Left colon (tissue), 2 donors: ENCODE data around the gene MROH7. TPM values are rescaled to one million over a fixed set of nuclear protein-coding genes. Genes with fewer than 3 reads are reported as not detected.
A peak's percentile ranks its signal among the peaks of the same experiment; 100 is the strongest.

ENCODE experiments used
- ATAC-seq: fragments of 200-7000 bp; cut with Tn5 transposase; one replicate; pipeline ENCODE4 v1.9.1; 2020; ENCODE audit warnings: mild to moderate bottlenecking, moderate library complexity
- DNase-seq, 2 donors: peaks; one replicate each; pipeline ENCODE4 v3.0.0-alpha.2; 2020
- intact Hi-C, 2 donors: fragments of 100-400 bp; cut with DNase I in 1 of 2; cut with micrococcal nuclease in 1 of 2; formaldehyde crosslinking; loops; one replicate each; pipeline versions ENCODE4 v1.11.2 to v1.14.0; 2022; cut with DNase I, micrococcal nuclease
- total RNA-seq, 2 donors: library from RNA; stranded (reverse); fragmentation: NEBNext Ultra II Directional; extraction: Animal tissue kit (Norgen Biotek cat#: 25700); gene quantifications; one replicate each; pipeline ENCODE4 v1.2.1, GENCODE V29; 2021
- donor health status: DM: no; HTN: no; CAD: no.
- donor health status: DM: yes; HTN: yes; CAD: no.

MROH7 gene
- total RNA-seq, 2 donors from 2014 or later = 11.8 to 14.2 TPM

DNA sequence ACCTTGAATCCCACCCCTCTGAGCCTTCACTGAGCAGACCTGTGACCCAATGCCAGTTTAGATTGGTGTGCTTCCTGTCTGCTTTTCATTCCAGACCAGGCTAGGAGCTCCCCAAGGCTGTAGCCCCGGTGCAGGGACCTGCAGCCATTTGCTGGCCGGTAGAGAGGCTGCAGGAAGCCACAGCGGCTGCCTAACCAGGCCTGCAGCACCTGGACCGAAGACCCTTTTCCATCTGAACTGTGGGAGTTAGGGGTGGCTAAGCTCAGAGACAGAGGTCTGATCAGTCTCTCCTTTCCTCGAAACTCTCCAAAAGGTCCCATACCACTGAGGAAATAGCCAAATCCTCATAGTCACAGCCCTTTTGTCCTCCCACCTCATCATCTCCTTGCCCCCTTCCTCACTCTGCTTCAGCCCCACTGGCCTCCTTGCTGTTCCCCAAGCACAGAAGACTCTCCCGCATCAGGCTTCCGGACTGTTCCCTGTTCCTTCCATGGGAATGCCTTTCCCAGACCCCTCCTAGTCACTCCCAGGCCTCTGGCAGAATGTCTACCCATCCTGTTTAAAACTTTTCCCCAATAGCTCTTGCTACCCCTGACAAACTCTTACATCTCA lies 73.4 kb downstream of the MROH7 start:
- DNase-seq (no peak), ATAC-seq (no peak)
- intact Hi-C loops = no loop called here

- peak; percentile 98 for ATAC-seq
These were observed 74.1 kb downstream of the MROH7 start, which contains the start of gene TTC4 for GRCh38 chr1:54715493-54716298. TSS of gene TTC4 (plus strand) at chr1:54715861. CDS start at chr1:54715909, 48 bp downstream.

DNA sequence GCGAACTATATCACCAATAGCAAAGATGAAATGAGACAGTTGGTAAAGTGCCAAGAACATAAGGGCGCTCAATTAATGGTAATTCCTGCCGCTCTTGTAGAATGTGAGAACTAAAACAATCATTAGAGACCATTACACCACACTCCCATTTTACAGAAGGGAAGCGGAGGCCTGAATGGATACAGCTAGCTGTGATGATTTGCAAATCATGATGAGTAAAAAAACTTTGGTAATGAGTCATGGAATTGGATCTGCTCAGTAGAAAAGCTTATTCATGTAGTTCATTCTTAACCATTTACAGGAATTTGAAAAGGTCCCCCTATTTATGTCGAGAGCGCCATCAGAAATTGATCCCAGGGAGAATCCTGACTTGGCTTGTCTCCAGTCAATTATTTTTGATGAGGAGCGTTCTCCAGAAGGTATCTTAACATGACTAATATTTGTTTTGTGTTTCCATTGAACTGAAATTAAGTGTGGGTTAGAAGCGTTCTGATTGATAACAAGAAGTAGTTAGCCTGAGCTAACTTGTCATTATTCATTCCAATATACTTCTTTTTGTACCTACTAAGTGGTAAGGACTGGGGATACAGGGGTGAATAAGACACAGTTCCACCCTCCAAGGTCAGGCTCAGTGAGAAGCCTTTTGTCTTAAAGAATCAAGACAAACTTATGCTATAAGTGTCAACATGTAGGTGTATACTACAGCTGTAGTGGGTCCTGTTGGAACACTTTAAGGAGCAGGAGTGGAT lies 74.9 kb downstream of the MROH7 start:
- no peak for ATAC-seq
- no peak for DNase-seq
- intact Hi-C loops = no loop called here

More at GRCh38 chr1:54715493-54716298, 74.1 kb downstream of the MROH7 start, which contains the start of gene TTC4:
- intact Hi-C loops = no loop called here
- peak; percentile 65 to 88 for DNase-seq

GRCh38 chr1:54721719-54722118 lies 80.1 kb downstream of the MROH7 start:
- intact Hi-C loops = no loop called here
- DNase-seq (no peak), ATAC-seq (no peak)

DNA sequence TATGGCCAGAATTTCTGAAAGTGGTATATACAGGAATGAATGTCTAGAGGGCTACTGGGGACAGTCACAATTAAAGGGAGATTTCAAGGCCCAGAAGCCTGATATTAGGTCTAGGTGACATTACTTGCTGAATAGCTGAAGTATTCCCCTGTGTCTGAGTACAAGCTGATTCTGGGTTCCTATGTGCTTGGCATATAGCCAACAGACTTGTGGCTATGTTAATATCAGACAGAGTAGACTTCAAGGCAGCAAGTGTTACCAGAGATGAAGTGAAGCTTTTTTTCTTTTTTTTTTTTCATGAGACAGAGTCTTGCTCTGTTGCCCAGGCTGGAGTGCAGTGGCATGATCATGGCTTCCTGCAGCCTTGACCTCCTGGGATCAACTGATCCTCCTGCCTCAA lies 82.4 kb downstream of the MROH7 start:
- ATAC-seq (no peak), DNase-seq (no peak)
- intact Hi-C loops = no loop called here

DNA sequence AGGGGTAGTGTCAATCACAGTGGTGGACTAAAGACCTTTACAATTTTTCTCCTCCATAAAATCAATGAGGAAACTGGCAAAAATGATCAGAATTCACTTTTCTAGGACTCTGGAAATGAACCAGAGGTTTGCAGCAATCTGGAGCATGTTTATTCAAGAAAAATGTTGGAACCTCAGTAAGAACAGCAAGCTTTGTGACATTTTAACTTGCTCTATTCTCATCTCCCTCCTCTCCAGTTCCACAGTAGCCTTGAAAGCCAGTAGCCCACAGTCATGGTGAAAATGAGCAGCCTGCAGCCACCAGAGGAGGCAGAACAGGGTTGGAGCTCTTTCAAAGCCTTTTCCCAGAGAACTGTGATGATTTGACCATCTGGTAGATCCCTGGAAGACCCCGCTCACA lies 83.2 kb downstream of the MROH7 start:
- intact Hi-C loops = no loop called here
- ATAC-seq = no peak
- no peak for DNase-seq

DNA sequence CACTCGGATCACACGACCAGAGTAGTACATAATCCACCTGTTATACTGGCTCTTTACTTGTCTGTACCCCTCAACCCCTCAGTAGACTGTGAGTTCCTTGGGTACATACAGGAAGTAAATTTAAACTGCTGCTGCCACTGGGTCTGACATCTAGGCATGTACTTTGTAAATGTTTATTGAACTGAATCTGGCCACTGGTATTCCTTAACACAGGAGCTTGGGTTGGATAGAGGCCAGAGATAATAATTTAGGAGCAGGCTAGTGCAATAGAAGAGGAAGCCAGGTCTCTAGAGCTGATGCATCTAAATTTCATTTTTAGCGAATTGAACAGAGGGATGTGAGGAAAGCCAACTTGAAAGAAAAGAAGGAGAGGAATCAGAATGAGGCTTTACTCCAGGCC lies 86.4 kb downstream of the MROH7 start:
- DNase-seq (no peak), ATAC-seq (peak; percentile 53)
- intact Hi-C loops = no loop called here

GRCh38 chr1:54736685-54737084 lies 95.1 kb downstream of the MROH7 start:
- no peak for ATAC-seq

GRCh38 chr1:54738244-54738643 lies 96.7 kb downstream of the MROH7 start:
- ATAC-seq = no peak
- intact Hi-C loops = no loop called here
- DNase-seq = no peak

More at GRCh38 chr1:54736685-54737084, 95.1 kb downstream of the MROH7 start:
- intact Hi-C loops = no loop called here
- DNase-seq = no peak

DNA sequence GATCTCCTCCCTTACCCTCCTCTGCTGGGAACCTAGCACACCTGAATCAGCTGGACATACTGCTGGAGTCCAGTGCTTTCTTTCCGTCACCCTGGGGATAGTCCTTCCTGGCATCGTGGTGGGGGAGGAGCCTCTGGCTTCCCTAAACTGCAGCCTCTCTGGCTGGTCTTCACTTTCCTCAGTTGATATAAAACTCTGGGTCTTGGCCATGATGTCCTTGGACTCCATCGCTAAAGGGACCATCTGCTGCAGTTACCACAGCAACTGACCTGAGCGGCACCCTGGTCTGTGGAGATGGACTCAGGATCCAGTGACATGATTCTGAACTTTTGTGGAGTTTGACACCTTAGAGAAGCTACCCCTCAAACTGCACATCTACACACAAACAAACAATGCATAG lies 99.9 kb downstream of the MROH7 start:
- intact Hi-C loops = no loop called here
- DNase-seq (no peak), ATAC-seq (no peak)

DNA sequence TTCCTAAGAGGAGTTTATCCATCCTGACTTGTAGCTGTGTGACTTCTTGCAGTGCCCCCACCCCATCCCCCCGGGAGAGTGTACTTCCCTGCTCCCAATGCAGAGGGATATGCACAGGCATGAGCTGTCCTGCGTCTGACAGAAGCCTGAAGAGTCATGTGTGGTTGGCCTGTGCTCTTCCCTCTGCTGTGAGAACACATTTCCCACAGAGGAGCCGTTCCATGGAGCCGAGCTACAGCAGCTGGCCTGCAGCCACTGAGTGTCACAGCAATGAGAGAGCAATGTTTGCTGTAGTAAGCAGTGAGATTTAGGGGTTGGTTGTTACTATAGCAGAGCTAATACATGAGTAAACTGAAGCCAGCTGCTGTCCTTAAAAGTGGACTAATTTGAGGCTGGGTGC lies 100.7 kb downstream of the MROH7 start:
- no peak for ATAC-seq

GRCh38 chr1:54743416-54744226 lies 102.0 kb downstream of the MROH7 start:
- ATAC-seq = no peak
- no peak for DNase-seq
- intact Hi-C loops = no loop called here

More for the DNA sequence above, 100.7 kb downstream of the MROH7 start:
- no peak for DNase-seq
- intact Hi-C loops = no loop called here

DNA sequence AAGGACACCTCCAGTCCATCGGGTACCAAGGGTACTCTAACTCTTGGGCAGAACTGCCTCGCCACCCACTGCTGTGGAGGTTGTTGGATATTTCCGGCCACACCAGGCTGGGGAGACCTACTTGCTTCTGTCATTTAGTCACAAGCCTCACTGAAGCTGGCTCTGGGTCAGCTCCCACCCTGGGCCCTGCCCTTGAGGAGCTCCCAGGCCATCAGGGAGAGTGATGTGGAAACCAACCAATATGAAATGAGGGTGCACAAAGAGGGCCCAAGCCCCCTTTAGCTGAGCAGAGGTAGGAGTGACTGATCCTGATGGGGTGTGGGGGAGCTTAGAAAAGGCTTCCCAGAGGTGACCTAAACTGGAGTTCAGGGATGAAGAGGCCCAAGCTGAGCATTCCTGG lies 103.1 kb downstream of the MROH7 start:
- ATAC-seq = no peak
- intact Hi-C loops = no loop called here
- no peak for DNase-seq

- intact Hi-C loops = no loop called here
- DNase-seq = no peak
- no peak for ATAC-seq
These were observed 103.7 kb downstream of the MROH7 start for GRCh38 chr1:54745274-54745673.

DNA sequence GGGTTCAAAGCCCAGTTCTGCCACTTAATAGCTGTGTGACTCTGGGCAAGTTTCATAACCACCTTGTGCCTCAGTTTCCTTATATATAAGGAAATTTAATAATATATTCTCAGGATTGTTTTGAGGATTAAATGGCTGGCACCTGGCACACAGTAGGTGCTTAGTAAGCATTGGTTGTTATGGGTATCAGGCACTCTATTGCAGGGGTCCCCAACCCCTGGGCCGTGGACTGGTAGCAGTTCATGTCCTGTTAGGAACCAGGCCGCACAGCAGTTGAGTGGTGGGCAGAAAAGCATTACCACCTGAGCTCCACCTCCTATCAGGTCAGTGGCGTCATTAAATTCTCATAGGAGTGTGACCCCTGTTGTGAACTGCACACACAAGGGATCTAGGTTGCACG lies 104.3 kb downstream of the MROH7 start:
- ATAC-seq = no peak
- intact Hi-C loops = no loop called here
- no peak for DNase-seq

DNA sequence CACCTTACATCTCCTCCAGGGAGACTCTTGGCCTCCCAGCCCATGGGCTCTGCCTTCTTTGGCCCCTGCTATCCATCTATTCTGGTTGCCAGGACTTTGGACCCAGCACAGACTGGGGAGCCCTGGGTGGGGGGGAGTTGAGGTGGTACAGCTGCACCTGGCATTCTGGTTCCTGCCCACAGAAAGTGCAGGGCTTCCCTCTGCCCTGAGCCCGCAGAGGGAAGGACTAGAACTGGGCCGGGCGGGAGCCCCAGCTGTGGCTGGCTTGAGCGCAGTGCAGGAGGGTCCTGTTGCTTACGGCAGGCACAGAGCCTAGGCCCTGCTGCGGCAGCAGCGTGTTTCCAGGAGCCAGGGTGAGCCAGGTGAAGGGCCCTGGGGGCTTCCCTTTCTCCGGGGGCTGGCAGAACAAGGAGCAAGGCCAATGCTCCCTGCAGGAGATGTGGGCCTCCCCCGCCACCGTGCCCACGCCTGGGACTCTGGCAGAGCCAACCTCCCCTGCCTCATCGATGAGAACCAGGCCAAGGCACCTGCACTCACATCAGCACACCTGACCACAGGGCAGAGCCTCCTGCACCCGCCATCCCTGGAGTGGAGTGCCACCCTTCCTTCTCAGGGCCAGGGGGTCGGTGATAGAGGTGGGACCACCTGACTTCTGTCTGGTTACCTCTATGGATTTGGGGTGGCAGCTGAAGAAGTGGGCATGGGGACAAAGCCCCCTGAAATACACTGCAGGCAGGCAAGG lies 106.7 kb downstream of the MROH7 start:
- ATAC-seq = no peak
- intact Hi-C loops = no loop called here
- DNase-seq = no peak

GRCh38 chr1:54750596-54750995 lies 109.0 kb downstream of the MROH7 start:
- DNase-seq = no peak
- intact Hi-C loops = no loop called here
- ATAC-seq = no peak

DNA sequence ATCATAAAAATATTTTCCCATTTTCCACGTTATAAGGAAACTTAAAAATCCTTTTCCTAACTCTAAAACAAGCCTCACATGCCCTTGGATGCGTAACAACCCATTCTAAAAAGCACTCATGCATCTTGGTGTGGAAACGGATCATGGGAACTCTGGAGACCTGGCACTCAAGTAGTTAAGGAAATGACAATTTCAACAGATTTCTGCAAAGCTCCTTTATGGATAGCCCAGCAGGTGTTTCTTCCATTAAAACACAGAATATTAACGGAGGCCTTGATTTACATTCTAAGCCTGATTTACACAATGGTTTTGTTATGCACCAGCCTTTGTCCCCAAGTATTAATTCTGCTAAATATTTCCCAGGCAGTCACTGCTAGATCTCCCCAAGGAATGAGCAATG lies 109.8 kb downstream of the MROH7 start:
- intact Hi-C loops = no loop called here
- no peak for ATAC-seq
- no peak for DNase-seq
